H9 (cell line): ENCODE measurements around the gene CNOT9. TPM values are rescaled to one million over a fixed set of nuclear protein-coding genes. Genes with fewer than 3 reads are reported as not detected.

Source experiments
- DNase-seq: peaks from one replicate; pipeline ENCODE4 v3.0.0-alpha.2; 2017
- H2AFZ ChIP-seq: one replicate; pipeline ENCODE4 v1.6.1; 2013; ENCODE audit warnings: mild to moderate bottlenecking, low read length, control low read depth, moderate library complexity
- H2AK5ac ChIP-seq: 2 replicates; pipeline ENCODE4 v1.6.1; 2013; ENCODE audit warnings: low read length, control low read depth, mixed read lengths; ENCODE audit not compliant: insufficient read length
- H2BK120ac ChIP-seq: one replicate; pipeline ENCODE4 v1.6.1; 2013; ENCODE audit warnings: low read depth, mild to moderate bottlenecking, low read length, control low read depth, inconsistent platforms; ENCODE audit not compliant: poor library complexity, severe bottlenecking
- H2BK12ac ChIP-seq: 2 replicates; pipeline ENCODE4 v1.6.1; 2013; ENCODE audit warnings: low read length, control low read depth, mixed read lengths, low read depth; ENCODE audit not compliant: insufficient read length
- H2BK15ac ChIP-seq: 2 replicates; pipeline ENCODE4 v1.6.1; 2013; ENCODE audit warnings: low read depth, low read length, control low read depth
- H2BK20ac ChIP-seq: one replicate; pipeline ENCODE4 v1.6.1; 2013; ENCODE audit warnings: low read depth, mild to moderate bottlenecking, low read length, control low read depth, inconsistent platforms; ENCODE audit not compliant: poor library complexity, severe bottlenecking
- H2BK5ac ChIP-seq: 2 replicates; pipeline ENCODE4 v1.6.1; 2013; ENCODE audit warnings: low read length, control low read depth, mixed read lengths; ENCODE audit not compliant: insufficient read length
- H3K14ac ChIP-seq: 2 replicates; pipeline ENCODE4 v1.6.1; 2013; ENCODE audit warnings: low read length, control low read depth; ENCODE audit not compliant: insufficient read depth
- H3K18ac ChIP-seq: 2 replicates; pipeline ENCODE4 v1.6.1; 2013; ENCODE audit warnings: low read depth, mild to moderate bottlenecking, mixed read lengths, low read length, control low read depth; ENCODE audit not compliant: insufficient read length
- H3K23ac ChIP-seq: 2 replicates; pipeline ENCODE4 v1.6.1; 2013; ENCODE audit warnings: low read length, control low read depth, mixed read lengths, low read depth; ENCODE audit not compliant: insufficient read length
- H3K23me2 ChIP-seq: 2 replicates; pipeline ENCODE4 v1.6.1; 2013; ENCODE audit warnings: low read depth, mild to moderate bottlenecking, mixed read lengths, low read length, control low read depth; ENCODE audit not compliant: insufficient read length, poor library complexity, severe bottlenecking
- H3K27ac ChIP-seq: 2 replicates; pipeline ENCODE4 v1.5.1; 2013; ENCODE audit warnings: low read length, control low read depth, mixed read lengths, low read depth; ENCODE audit not compliant: insufficient read length
- H3K27me3 ChIP-seq: 2 replicates; pipeline ENCODE4 v1.6.1; 2013; ENCODE audit warnings: low read length, control low read depth, inconsistent platforms; ENCODE audit not compliant: insufficient read depth
- H3K4ac ChIP-seq: 2 replicates; pipeline ENCODE4 v1.6.1; 2013; ENCODE audit warnings: low read depth, mild to moderate bottlenecking, control low read depth, inconsistent platforms, low read length, moderate library complexity
- H3K4me1 ChIP-seq: 2 replicates; pipeline ENCODE4 v1.6.1; 2013; ENCODE audit warnings: low read length, control low read depth, inconsistent platforms; ENCODE audit not compliant: insufficient read depth
- H3K4me2 ChIP-seq: 2 replicates; pipeline ENCODE4 v1.6.1; 2013; ENCODE audit warnings: low read length, control low read depth, mixed read lengths; ENCODE audit not compliant: insufficient read length, insufficient read depth
- H3K56ac ChIP-seq: 2 replicates; pipeline ENCODE4 v1.6.1; 2013; ENCODE audit warnings: low read depth, mild to moderate bottlenecking, mixed read lengths, low read length, control low read depth; ENCODE audit not compliant: insufficient read length
- H3K79me1 ChIP-seq: 2 replicates; pipeline ENCODE4 v1.6.1; 2013; ENCODE audit warnings: low read depth, mild to moderate bottlenecking, moderate library complexity, low read length, control low read depth, inconsistent platforms; ENCODE audit not compliant: insufficient read depth, poor library complexity, severe bottlenecking
- H3K79me2 ChIP-seq: 2 replicates; pipeline ENCODE4 v1.6.1; 2013; ENCODE audit warnings: low read length, control low read depth, inconsistent platforms; ENCODE audit not compliant: insufficient read depth
- H3K9ac ChIP-seq: 2 replicates; pipeline ENCODE4 v1.6.1; 2013; ENCODE audit warnings: low read length, control low read depth, mixed read lengths; ENCODE audit not compliant: insufficient read length; ENCODE audit errors: extremely low read depth
- H3K9me3 ChIP-seq: one replicate; pipeline ENCODE4 v1.6.1; 2013; ENCODE audit warnings: low read depth, low read length, inconsistent platforms; ENCODE audit not compliant: control insufficient read depth
- H3T11ph ChIP-seq: one replicate; pipeline ENCODE4 v1.6.1; 2013; ENCODE audit warnings: mild to moderate bottlenecking, low read length, control low read depth, inconsistent platforms
- H4K20me1 ChIP-seq: one replicate; pipeline ENCODE4 v1.6.1; 2013; ENCODE audit not compliant: control insufficient read depth, insufficient read length, insufficient read depth
- H4K5ac ChIP-seq: 2 replicates; pipeline ENCODE4 v1.6.1; 2013; ENCODE audit warnings: low read depth, mild to moderate bottlenecking, mixed read lengths, low read length, control low read depth; ENCODE audit not compliant: insufficient read length
- H4K8ac ChIP-seq: replicated peaks from 2 replicates; pipeline ENCODE4 v1.6.1; 2013; ENCODE audit warnings: low read length, control low read depth, mixed read lengths, low read depth; ENCODE audit not compliant: insufficient read length
- H4K91ac ChIP-seq: 2 replicates; pipeline ENCODE4 v1.6.1; 2013; ENCODE audit warnings: low read depth, mild to moderate bottlenecking, moderate library complexity, mixed read lengths, low read length, control low read depth; ENCODE audit not compliant: insufficient read length
- H3K27ac Mint-ChIP-seq, 3 experiments: 2 replicates in 2 of 3; 3 replicates in 1 of 3; pipeline ENCODE4 v1.8.0; 2020 to 2021; ENCODE audit warnings: mixed read lengths in 3 of 3, mild to moderate bottlenecking in 1 of 3, moderate library complexity in 1 of 3
- H3K27me3 Mint-ChIP-seq: 2 replicates; pipeline ENCODE4 v1.8.0; 2021; ENCODE audit warnings: low read depth, mild to moderate bottlenecking, moderate library complexity, mixed read lengths
- H3K36me3 Mint-ChIP-seq, 3 experiments: 2 replicates in 2 of 3; 3 replicates in 1 of 3; pipeline ENCODE4 v1.8.0; 2020 to 2021; ENCODE audit warnings: low read depth in 3 of 3, mixed read lengths in 3 of 3; ENCODE audit not compliant: insufficient read depth in 1 of 3
- H3K4me1 Mint-ChIP-seq, 2 experiments: 2 replicates each; pipeline ENCODE4 v1.8.0; 2020; ENCODE audit warnings: mixed read lengths in 2 of 2
- H3K4me3 Mint-ChIP-seq, 2 experiments: 2 replicates in 1 of 2; 3 replicates in 1 of 2; pipeline ENCODE4 v1.8.0; 2020 to 2021; ENCODE audit warnings: mild to moderate bottlenecking in 2 of 2, mixed read lengths in 2 of 2, moderate library complexity in 1 of 2
- H3K9me3 Mint-ChIP-seq, 2 experiments: 2 replicates in 1 of 2; 3 replicates in 1 of 2; pipeline ENCODE4 v1.8.0; 2020; ENCODE audit warnings: mild to moderate bottlenecking in 2 of 2, mixed read lengths in 2 of 2, moderate library complexity in 1 of 2
- CTCF ChIP-seq: fragments of 200-600 bp; sonication (generic); conservative IDR thresholded peaks from 3 replicates; pipeline ENCODE4 v1.8.0; 2021; ENCODE audit warnings: antibody characterized with exemption, mild to moderate bottlenecking
- WGBS: extraction: QIAGEN DNeasy Blood & Tissue Kit; methylation state at CpG from one replicate; pipeline ENCODE4 v1.1.7; 2013; ENCODE audit warnings: missing lambda C conversion rate, low lambda C conversion rate, mixed read lengths; ENCODE audit not compliant: insufficient read length; ENCODE audit errors: extremely low coverage; 5-methylcytosine and 5-hydroxymethylcytosine counted together
- total RNA-seq: library from RNA; stranded (reverse); gene quantifications from 2 replicates; pipeline ENCODE4 v1.2.1, GENCODE V29; 2021

Gene CNOT9
- total RNA-seq, 1 experiment from 2014 or later: 91.2 TPM

- H3K18ac ChIP-seq: no peak overlapping the region
- no peaks in the 10 kb centered on the region for H4K20me1 ChIP-seq
- WGBS: no CpG with 5 or more reads among the region's 1 CpG
- H4K8ac ChIP-seq: no peak overlapping the region
- H2BK15ac ChIP-seq: no peak overlapping the region
- H3K79me1 ChIP-seq: no peaks in the 10 kb centered on the region
- no peak overlapping the region for H3K9ac ChIP-seq
- H3K14ac ChIP-seq: no peak overlapping the region
- no peak overlapping the region for H3K56ac ChIP-seq
- H3K36me3 Mint-ChIP-seq: peaks cover 13 to 38% (median 19%) of the 10 kb centered on the region in 3 experiments
- no peak overlapping the region for H3K23ac ChIP-seq
- H3K27ac Mint-ChIP-seq: no peak overlapping the region; a peak in 1 of 7 replicates
- no peak for DNase-seq
- H3K27me3 Mint-ChIP-seq: no peaks in the 10 kb centered on the region
- H3T11ph ChIP-seq: no peak overlapping the region
- no peaks in the 10 kb centered on the region for H3K9me3 ChIP-seq
- H3K27me3 ChIP-seq: no peaks in the 10 kb centered on the region
- H2BK20ac ChIP-seq: no peak overlapping the region
- H3K9me3 Mint-ChIP-seq: no peaks in the 10 kb centered on the region; a peak in 2 of 5 replicates
- H3K4me2 ChIP-seq: no peak overlapping the region
- no peaks in the 10 kb centered on the region for H3K4me1 ChIP-seq
- no peaks in the 10 kb centered on the region for H3K4me1 Mint-ChIP-seq
- H4K5ac ChIP-seq: no peak overlapping the region
- H3K79me2 ChIP-seq: no peaks in the 10 kb centered on the region; the same call in 1 of the 2 replicates
- no peak overlapping the region for H2BK5ac ChIP-seq
- no peak overlapping the region for H2BK120ac ChIP-seq
- no peak for TF ChIP-seq CTCF
- H3K4ac ChIP-seq: no peak overlapping the region
- no peaks in the 10 kb centered on the region for H3K23me2 ChIP-seq
- no peak overlapping the region for H3K4me3 Mint-ChIP-seq
- no peak overlapping the region for H2BK12ac ChIP-seq
- no peak overlapping the region for H4K91ac ChIP-seq
- no peak overlapping the region for H2AFZ ChIP-seq
- no peak overlapping the region for H2AK5ac ChIP-seq
- no peak overlapping the region for H3K27ac ChIP-seq
Observed at GRCh38 chr2:218518876-218519275, 49.8 kb upstream of the CNOT9 start.
